CD4-positive, alpha-beta T cell treated with Interleukin-6 at 100 ng/mL for 8 hours (primary cell): ENCODE measurements around the gene BPGM.
A peak's percentile ranks its signal among the peaks of the same experiment; 100 is the strongest.

Source experiments
- DNase-seq: peaks from one replicate; pipeline ENCODE4 v3.0.0-alpha.2; 2020; ENCODE audit warnings: mixed read lengths, low spot score

The BPGM gene

DNA sequence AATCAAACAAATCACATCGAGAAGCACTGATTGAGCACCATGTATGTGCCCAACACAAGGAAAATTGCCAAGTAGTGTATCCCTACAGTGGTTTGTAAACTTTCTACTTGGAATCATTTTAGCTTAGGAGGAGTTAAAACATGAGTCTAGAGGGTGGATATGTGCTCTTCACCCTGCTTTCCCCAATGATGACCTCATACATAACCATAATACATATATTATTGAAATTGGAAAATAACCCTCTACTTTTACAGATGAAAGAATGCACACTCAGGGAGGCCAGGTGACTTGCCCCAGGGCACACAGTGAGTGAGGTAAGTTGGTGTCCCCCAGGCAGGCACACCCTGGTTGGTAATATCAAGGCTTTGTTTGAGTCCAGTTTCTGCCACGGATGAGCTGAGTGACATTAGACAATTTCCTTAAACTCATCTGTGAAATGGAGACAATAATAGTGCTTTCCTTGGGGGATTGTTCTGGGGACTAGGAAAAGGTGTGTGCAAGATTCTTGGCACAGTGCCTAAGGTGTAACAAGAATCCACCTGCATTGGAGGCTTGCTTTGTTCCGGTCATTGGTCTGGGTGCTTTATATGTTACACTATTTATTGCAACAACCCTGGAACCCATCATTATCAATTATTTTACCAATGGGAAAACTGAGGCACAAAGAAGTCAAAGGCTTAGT lies 50.7 kb downstream of the BPGM start:
- no peak for DNase-seq

DNA sequence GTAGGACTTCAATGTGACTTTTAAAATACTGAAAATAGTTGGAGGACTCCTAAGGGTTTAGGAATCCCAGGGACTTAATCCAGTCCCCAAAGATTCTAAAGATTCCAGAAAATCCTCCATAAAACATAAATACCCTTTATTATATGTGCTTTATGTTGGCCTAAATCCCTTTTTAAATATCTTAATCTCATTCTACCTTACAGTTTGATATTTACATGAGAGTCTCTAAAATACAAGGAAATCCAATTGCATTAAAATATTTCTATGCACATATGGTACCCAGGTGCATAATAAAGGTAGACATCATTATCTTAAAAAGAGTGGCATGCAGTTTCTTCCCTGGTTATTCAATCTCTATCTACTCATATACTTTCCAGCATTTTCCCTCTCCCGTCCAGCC lies 51.8 kb downstream of the BPGM start:
- DNase-seq, result no peak

DNA sequence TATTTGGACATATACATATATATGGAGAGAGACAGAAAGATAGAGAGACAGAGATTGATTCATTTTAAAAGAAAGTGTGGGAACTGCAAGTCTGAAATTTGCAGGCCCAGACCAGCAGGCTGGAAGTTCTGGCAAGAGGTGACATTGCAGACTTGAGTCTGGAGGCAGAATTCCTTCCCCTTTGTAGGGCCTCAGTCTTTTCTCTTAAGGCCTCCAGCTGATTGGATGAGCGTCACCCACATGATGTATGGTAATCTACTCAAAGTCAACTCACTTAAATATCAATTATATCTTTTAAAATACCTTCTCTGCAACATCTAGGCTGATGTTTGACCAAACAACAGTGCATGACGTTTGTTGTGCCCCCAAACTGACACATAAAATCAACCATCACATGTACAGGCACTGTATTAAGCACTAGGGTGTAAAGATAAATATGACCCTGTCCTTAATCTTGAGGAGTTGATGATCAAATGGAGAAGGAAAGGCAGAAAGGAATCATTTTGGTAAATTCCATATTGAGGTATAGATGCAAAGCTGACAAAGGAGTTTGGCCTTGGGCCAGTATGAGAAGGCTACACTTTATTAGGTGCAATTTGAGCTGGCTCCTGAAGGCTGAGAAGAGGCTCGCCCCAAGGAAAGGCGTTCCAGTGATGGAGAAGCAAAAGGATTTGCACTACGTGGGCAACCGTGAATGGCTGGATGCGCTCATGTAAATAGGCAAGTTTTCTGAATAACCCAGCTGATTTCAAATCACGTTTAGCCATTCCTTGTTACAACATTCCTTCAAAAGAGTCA lies 52.6 kb downstream of the BPGM start:
- no peak for DNase-seq

DNA sequence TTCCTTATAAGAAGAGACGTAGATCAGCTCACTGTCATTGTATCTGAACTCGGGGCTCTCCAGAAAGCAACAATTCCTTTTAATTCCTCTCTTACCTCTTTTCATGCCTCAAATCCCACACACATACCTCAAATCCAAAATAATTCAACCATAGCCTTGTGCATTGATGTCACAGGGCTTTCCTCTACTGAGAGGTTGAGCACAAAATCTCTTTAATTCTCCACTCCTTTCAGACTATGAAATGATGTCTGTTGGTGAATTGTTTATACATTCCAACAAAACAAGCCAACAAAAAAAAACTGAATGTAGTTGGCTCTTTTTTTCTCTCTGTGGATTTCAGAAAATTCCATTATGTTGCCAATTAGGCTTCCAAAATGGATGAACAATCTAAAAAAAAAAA lies 53.2 kb downstream of the BPGM start:
- no peak for DNase-seq

DNA sequence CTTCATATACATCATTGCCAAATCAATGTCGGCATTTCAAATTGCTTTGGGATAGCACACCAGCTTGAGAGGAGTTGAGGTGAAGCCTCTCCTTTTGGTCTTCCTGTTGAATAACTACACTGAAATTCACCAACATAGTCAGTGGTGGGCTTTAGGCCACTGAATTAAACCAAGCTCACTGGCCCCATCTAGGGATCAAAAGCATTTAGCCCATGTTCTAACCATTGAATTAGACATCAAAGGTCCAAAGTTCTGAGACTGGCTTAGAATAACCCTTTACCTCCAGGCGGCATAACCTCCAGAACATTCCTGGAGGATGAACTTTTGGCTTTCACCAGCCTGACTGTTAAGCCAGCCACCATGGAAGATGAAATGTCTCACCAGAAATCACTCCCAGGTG lies 54.6 kb downstream of the BPGM start:
- DNase-seq, result peak; percentile 35

DNA sequence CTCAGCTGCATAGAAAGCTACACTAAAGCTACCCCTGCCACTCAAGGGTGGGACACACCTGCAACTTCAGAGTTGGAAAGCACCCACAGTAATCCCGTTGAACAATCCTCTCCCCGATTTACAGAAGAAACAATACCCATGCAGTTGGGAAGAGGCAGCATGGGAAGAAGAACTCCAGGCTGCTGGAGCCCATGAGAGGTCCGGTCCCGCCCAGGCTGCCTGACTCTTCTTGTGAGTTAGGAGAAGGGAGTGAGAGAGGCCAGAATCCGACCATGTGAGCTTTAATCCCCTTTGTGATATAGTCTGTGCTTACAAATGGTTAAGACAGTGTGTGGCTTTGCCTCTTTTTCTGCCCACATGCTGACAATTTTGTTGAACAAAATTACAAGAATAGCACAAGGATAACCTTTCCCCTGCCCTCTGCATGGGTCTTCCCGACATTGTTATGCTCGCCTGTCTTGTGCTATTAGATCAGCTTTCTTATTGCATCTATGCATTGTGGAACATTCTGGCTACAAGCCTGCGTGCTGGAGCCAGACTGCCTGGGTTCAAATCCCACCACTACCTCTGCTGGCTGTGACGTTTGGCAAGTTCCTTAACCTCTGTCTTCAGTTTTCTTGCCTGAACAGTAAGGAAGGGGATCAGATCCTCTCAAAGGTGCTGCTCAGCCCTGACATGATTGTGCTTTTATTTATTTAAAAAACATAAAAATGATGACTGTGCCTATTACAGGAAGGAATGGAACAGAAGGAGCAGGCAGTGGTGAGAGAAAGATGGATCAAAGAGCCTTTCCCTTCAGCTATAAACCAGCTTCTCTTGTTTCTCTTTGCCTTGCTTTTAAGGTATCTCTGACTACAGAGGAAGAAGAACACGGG lies 56.0 kb downstream of the BPGM start:
- no peak for DNase-seq

DNA sequence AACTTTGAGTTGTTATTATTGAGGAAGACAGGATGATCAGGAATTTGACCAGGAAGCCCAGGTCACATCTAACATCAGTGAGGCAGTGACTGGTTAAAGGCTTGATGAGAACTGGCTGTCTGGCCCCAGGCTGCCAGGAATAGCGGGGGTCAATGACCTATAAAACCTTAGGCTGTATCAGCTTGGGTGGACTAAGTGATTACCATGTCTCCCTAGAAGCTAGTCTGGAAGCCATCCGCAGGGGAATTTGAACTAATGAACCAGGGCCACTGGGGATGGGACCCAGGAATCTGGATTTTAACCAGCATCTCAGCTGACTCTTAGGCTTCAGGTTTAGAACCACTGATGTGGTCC lies 56.6 kb downstream of the BPGM start:
- no peak for DNase-seq

DNA sequence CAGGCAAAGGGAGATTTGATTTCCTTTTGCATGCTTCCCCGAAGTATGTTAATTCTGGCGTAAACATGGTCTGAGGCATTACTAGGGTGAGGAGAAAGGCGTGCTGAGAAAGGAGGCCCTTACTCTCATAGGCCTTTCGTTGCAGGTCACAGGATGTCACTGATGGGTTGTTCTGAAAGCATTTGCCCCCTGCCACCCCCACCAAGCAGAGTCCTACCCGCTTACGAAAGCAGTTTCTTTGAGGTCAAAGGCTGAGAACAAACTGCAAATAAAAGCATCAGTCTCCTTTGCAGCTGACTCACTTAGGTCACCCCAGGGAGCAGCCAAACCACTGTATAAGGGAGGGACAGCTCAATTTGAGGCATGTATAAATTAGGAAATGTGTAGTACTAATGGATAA lies 57.1 kb downstream of the BPGM start:
- DNase-seq, result no peak

DNA sequence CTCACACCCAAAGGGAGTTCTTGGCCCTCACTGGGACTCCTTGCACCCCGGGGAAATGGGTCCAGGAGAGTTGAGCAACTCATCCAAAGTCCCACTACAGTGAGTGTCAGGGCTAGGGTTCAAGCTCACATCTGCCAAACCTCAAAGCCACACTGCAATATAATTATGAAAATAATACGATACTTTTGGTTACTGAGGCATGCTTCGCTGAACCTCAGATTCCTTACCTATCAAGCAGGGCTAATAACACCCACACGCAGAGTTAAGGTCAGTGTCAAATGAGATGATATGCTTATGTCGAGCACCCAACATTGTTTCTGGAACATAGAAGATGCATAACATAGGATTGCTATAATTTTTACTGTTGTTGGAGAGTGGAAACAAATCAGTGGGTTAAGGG lies 58.2 kb downstream of the BPGM start:
- DNase-seq, result no peak

DNA sequence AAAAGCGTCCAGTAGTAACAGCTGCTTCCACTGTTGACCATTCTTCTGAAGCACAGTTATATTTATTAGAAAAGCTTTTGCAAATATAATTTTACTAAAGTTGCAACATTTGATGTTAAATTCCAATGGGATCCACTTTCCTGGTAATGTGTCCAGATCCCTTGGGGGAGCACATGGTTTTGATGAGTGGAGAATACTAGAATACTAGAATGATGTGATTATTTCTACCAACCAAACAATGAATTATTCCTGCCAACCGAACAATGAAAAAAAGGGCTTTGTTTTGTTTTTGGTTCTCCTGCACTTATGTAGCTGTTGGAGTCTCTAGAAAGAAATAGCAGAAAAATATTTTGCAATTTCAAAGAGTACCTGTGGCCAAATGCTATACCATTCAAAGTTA lies 59.1 kb downstream of the BPGM start:
- no peak for DNase-seq

DNA sequence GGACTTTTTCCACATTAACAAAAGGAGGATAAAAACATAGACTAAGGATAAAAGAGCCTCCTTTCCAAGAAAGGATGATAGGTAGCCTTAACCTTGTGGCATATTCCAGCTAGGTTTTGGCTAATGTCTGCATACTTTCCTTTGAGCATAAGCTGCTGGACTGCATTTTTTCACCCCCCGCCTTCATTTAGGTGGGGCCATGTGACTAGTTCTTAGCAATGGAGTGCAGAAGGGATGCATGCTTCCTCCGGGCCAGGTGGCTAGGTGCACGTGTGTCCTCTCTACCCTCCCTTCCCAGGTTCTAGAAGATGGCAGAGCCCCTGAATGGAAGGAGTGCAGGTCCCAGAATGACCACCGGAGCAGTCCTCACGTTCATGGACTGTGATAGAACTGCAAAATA lies 59.8 kb downstream of the BPGM start:
- no peak for DNase-seq

DNA sequence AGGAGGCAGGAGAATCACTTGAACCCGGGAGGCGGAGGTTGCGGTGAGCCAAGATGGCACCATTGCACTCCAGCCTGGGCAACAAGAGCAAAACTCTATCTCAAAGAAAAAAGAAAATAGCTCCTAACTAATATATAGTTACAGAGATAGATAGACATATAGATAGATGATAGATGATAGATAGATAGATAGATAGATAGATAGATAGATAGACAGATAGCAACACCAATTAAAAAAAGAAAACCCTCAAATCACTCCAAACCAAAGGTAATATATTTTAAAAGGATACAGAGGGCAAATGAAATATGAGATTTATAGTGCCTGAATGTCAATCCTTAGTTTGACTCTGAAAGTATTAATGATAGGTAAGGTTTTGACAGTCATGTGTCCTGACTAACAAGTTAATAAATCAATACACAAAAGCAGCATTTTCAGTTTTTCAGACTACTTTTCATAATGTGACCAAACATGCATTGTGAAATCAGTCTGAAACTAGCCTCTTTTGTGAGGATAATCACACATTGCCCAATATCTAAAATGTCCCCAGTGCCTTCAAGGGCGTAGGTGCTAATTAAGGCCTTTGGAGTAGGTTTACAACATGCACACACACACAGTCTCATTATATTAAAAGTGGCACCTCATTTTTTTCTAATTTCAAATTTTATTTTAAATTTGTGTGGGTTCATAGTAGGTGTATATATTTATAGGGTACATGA lies 61.2 kb downstream of the BPGM start:
- DNase-seq, result no peak

DNA sequence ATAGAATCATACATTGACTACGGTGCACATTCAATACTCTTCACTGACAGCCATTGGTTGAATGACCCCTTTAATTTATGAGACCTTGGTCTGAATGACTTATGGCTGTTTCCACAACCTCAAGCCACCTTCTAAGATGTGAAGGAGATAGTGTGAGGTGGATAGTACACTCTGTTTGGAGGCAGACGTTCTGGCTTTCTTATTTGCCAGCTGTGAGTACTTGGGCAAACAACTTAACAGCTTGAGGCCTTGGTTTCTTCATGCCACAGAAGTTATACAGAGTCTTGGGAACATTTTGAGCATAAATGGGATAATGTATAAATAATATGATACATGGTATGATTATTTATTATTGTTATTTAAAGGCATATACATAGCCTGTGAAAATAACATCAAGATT lies 62.0 kb downstream of the BPGM start:
- DNase-seq, result no peak

DNA sequence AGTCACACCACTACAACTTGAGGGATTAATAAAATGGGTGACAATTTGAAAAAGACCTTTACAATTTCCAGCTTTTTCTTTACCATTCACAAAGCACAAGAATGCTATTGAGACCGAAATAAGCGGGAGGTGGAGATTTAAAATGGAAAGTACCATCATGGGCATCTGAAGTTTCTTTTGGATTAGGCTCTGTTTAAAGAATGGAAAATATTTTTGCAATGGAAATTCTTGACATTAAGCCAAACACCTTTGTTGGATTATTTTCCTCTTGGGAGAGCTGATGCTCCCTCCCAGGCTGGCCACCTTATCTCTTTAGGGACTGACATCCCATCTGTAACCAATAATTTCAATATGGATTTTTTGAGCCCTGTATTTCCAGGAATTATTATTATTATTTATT lies 62.5 kb downstream of the BPGM start:
- no peak for DNase-seq

DNA sequence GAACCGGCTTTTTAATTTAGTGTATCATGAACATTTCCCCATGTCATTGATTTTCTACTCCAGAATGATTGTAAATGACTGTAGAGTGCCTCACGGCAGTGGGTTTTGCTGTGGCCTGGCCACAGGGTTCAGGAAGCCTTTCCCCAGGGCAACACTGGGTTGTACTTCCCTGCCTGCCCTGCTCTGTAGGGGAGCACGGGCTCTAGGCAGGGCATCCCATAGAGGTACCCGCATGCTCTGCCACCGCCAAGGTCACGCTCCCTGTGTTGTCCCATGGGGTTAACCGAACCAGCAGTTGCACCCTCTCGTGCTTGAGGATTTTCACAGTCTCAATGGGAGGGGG lies 63.8 kb downstream of the BPGM start:
- DNase-seq, result no peak

DNA sequence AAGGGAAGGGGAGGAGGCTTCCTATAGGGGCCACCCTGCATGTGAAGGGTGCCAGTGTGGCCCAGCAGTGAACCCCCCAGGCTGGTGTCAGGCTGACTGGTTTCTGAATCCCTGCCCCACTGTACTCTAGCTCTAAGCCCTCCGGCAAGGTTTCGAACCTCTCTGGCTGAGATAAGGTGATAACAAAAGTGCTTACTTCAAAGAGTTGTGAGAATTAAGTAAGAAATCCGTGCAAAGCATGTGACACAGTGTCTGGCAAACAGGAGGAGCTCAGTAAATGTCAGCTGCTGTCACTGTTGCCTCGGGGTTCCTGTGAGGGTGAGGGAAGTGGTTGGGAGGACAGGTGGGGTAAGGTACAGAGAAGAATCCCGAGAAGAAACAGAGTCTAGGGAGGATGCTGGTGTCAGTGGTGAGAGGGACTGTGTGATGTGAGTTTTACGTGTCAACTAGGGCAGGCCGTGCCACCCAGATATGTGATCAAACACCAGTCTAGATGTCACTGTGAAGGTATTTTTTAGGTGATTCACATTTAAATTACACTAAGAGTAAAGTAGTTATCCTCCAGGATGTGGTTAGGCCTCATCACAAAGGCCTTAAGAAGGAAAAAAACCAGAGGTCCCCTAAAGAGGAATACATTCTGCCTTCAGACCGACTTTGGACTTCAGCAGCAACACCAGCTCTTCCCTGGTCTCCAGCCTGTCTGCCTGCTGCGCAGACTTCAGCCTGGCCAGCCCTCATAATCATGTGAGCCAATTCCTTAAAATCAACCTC lies 64.4 kb downstream of the BPGM start:
- DNase-seq, result peak; percentile 65

DNA sequence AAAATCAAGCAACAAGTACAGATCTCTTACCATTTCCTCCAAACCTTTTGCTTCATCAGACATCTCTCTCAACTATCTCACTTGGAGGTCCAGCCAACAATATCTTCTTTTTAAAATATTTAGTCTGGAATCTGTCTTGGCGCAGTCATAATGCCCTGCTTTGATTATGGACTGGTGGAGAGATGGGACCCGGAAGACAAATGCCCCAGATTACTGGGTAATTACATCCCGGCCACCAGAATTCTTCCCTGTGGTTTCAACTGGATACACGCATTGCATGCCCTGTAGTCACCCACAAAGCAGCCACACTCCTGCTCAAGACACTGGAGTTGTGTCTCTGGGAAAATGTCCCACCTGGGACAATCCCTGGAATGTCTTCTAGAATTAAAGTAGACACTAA lies 65.5 kb downstream of the BPGM start:
- DNase-seq, result no peak

DNA sequence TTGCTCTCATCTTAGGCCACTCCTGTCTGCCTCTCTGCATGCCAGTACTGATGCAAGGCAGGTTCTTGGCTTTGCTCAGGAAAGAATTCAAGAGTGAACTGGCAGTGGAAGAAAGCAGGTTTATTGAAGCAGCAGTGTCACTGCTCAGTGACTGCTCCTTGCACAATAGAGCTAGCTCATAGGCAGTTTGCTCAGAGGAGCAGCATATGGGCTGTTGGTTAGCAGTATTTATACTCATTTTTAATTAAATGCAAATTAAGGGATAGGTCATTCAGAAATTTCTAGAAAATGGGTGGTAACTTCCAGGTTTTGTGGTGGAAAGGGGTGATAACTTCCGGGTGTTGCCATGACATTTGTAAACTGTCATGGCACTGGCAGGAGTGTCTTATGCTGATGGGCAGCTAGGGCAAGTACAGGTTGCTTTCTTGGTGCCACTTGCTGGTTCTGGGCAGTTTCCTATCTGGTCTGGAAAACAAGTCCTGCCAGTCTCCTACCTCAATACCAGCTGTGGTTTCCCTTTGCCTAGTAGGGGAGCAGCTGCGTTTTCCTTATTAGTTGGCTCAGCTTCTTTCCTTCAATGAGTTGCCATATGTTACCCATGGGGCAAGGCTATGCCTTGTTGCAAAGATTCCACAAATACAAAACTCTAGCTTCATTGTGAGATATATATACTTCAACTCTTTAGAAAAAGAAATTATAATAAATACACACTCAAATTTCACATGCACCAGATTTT lies 68.0 kb downstream of the BPGM start:
- no peak for DNase-seq

DNA sequence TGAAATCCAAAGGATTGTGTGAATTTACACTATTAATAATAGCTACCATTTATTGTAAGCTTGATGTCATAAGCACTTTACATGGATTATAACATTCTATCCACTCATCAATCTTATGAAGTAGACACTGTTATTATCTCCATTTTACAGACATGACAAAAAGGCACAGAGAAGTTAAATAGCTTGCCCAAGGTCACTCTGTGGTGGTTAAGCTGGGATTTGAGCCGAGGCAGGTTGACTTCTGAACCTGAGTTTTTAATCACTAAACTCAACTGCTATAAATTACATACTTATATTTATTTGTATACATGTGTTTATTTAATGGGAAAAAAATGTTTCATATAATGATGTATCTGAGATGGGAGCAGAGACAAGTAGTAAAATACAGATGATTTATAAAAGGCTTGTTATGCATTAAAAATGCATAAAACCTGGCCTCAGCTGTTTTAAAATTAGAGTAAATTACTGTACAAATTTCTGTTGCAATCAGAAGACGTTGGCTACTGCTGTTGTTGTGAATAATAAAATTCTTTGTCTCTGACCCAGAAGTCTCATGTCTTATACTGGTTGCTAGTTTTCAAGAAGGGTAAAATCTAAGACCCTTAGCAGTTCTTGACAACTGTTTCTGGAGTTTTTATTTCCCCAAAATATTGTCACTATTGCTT lies 71.7 kb downstream of the BPGM start:
- DNase-seq, result no peak
